ENCODE results near the gene FAM168B.
A peak's percentile ranks its signal among the peaks of the same experiment; 100 is the strongest.
"Not testable (repeated sequence)": the region's sequence is repeated elsewhere in the genome, so short reads cannot be mapped to it uniquely, and the experiment has no call there.

Gene FAM168B

GRCh38 chr2:131093006-131093695, at the start of gene FAM168B:
TSS of gene FAM168B (minus strand) at chr2:131093460. CDS start at chr2:131082646, 10,814 bp downstream.
- peak; percentile 60 to 94 (median 86) for DNase-seq

- no peak for DNase-seq
These were observed 49.6 kb upstream of the FAM168B start for GRCh38 chr2:131142849-131143248.

GRCh38 chr2:131140581-131140980, 47.3 kb upstream of the FAM168B start:
- DNase-seq = no peak

GRCh38 chr2:131132729-131133128, 39.5 kb upstream of the FAM168B start:
- no peak for DNase-seq

GRCh38 chr2:131130298-131130596, 37.0 kb upstream of the FAM168B start:
- no peak for DNase-seq

- no peak for DNase-seq
These were observed 34.7 kb upstream of the FAM168B start for GRCh38 chr2:131127981-131128380.

- DNase-seq = peak in 3 of 14 donors; percentile 17 to 35 (median 24)
These were observed 33.8 kb upstream of the FAM168B start for GRCh38 chr2:131127076-131127475.

- peak in 1 of 14 donors; percentile 5 for DNase-seq
These were observed 33.2 kb upstream of the FAM168B start for GRCh38 chr2:131126436-131126835.

- DNase-seq = no peak
These were observed 32.0 kb upstream of the FAM168B start for GRCh38 chr2:131125195-131125757.

- DNase-seq = no peak
These were observed 29.9 kb upstream of the FAM168B start for GRCh38 chr2:131123192-131123591.

- DNase-seq = no peak
These were observed 29.2 kb upstream of the FAM168B start for GRCh38 chr2:131122496-131122895.

GRCh38 chr2:131121464-131121863, 28.2 kb upstream of the FAM168B start:
- no peak for DNase-seq

- DNase-seq = no peak
These were observed 27.6 kb upstream of the FAM168B start for GRCh38 chr2:131120815-131121317.

- DNase-seq = no peak
These were observed 22.5 kb upstream of the FAM168B start for GRCh38 chr2:131115752-131116151.

- DNase-seq = not testable (repeated sequence)
These were observed 21.7 kb upstream of the FAM168B start for GRCh38 chr2:131114950-131115349.

GRCh38 chr2:131113566-131114227, 20.4 kb upstream of the FAM168B start:
- DNase-seq = no peak

- no peak for DNase-seq
These were observed 19.3 kb upstream of the FAM168B start for GRCh38 chr2:131112529-131112928.

- DNase-seq = peak in 4 of 14 donors; percentile 4 to 25 (median 16)
These were observed 12.9 kb upstream of the FAM168B start for GRCh38 chr2:131105950-131106801.

GRCh38 chr2:131105156-131105949, 12.1 kb upstream of the FAM168B start, which contains the start of gene PLEKHB2:
TSS of gene PLEKHB2 (plus strand) at chr2:131105336. CDS start at chr2:131120942, 15,606 bp downstream.
- peak; percentile 62 to 96 (median 88) for DNase-seq

- DNase-seq = peak in 4 of 14 donors; percentile 58 to 96 (median 74)
These were observed 11.4 kb upstream of the FAM168B start for GRCh38 chr2:131104487-131105155.

GRCh38 chr2:131103165-131103564, 9.9 kb upstream of the FAM168B start:
- no peak for DNase-seq
